Nephron progenitor cell (in vitro differentiated cells): Measurements from ENCODE around the gene DPH2.

ENCODE experiments used
- DNase-seq: peaks from one replicate; pipeline ENCODE4 v3.0.0; 2021
- H3K27ac Mint-ChIP-seq: 2 replicates; pipeline ENCODE4 v1.8.0; 2021; ENCODE audit warnings: mild to moderate bottlenecking, moderate library complexity, mixed read lengths
- H3K27me3 Mint-ChIP-seq: 2 replicates; pipeline ENCODE4 v1.8.0; 2021; ENCODE audit warnings: mild to moderate bottlenecking, low read depth, mixed read lengths; ENCODE audit not compliant: poor library complexity
- H3K36me3 Mint-ChIP-seq: 2 replicates; pipeline ENCODE4 v1.8.0; 2021; ENCODE audit warnings: low read depth, mixed read lengths
- H3K4me1 Mint-ChIP-seq: 2 replicates; pipeline ENCODE4 v1.8.0; 2021; ENCODE audit warnings: mixed read lengths
- H3K4me3 Mint-ChIP-seq: 2 replicates; pipeline ENCODE4 v1.8.0; 2021; ENCODE audit warnings: mild to moderate bottlenecking, moderate library complexity, mixed read lengths
- H3K9me3 Mint-ChIP-seq: 2 replicates; pipeline ENCODE4 v1.8.0; 2021; ENCODE audit warnings: mild to moderate bottlenecking, moderate library complexity, mixed read lengths
- CTCF ChIP-seq: fragments of 200-600 bp; sonication (generic); IDR thresholded peaks from 2 replicates; pipeline ENCODE4 v1.5.0; 2021; ENCODE audit warnings: antibody characterized with exemption

Gene DPH2

GRCh38 chr1:43960798-43961197, 9.0 kb upstream of the DPH2 start:
- peaks cover 16% of the 10 kb centered on the region for H3K36me3 Mint-ChIP-seq
- no peak for TF ChIP-seq CTCF
- no peak for DNase-seq

GRCh38 chr1:43961692-43962091, 8.1 kb upstream of the DPH2 start:
- H3K4me1 Mint-ChIP-seq: no peaks in the 10 kb centered on the region
- TF ChIP-seq CTCF: no peak
- H3K36me3 Mint-ChIP-seq: peaks cover 17% of the 10 kb centered on the region
- no peaks in the 10 kb centered on the region for H3K9me3 Mint-ChIP-seq
- H3K27ac Mint-ChIP-seq: no peak overlapping the region
- no peak overlapping the region for H3K4me3 Mint-ChIP-seq
- H3K27me3 Mint-ChIP-seq: no peaks in the 10 kb centered on the region
- no peak for DNase-seq

More at GRCh38 chr1:43960798-43961197, 9.0 kb upstream of the DPH2 start:
- Mint-ChIP-seq H3K27me3 (no peaks in the 10 kb centered on the region), H3K4me1 (no peaks in the 10 kb centered on the region), H3K9me3 (no peaks in the 10 kb centered on the region), H3K4me3 (no peak overlapping the region), H3K27ac (no peak overlapping the region)

- Mint-ChIP-seq H3K4me1 (no peaks in the 10 kb centered on the region), H3K4me3 (no peak overlapping the region), H3K27me3 (no peaks in the 10 kb centered on the region), H3K27ac (peak overlapping the region; percentile 7), H3K36me3 (peaks cover 16% of the 10 kb centered on the region), H3K9me3 (no peaks in the 10 kb centered on the region)
- DNase-seq: no peak
- no peak for TF ChIP-seq CTCF
Observed at GRCh38 chr1:43962324-43962723, 7.5 kb upstream of the DPH2 start.

GRCh38 chr1:43963006-43963405, 6.8 kb upstream of the DPH2 start:
- no peak overlapping the region for H3K27ac Mint-ChIP-seq
- TF ChIP-seq CTCF: no peak

GRCh38 chr1:43963890-43964289, 5.9 kb upstream of the DPH2 start:
- no peak overlapping the region for H3K4me3 Mint-ChIP-seq
- no peaks in the 10 kb centered on the region for H3K27me3 Mint-ChIP-seq
- no peak for TF ChIP-seq CTCF
- no peak for DNase-seq
- H3K27ac Mint-ChIP-seq: no peak overlapping the region
- peaks cover 10% of the 10 kb centered on the region for H3K9me3 Mint-ChIP-seq
- H3K36me3 Mint-ChIP-seq: peaks cover 21% of the 10 kb centered on the region
- no peaks in the 10 kb centered on the region for H3K4me1 Mint-ChIP-seq

More at GRCh38 chr1:43963006-43963405, 6.8 kb upstream of the DPH2 start:
- Mint-ChIP-seq H3K4me1 (no peaks in the 10 kb centered on the region), H3K27me3 (no peaks in the 10 kb centered on the region), H3K9me3 (peaks cover 2% of the 10 kb centered on the region), H3K4me3 (no peak overlapping the region), H3K36me3 (peaks cover 18% of the 10 kb centered on the region)
- DNase-seq: no peak

GRCh38 chr1:43965316-43965715, 4.5 kb upstream of the DPH2 start:
- no peak for DNase-seq
- H3K9me3 Mint-ChIP-seq: peaks cover 10% of the 10 kb centered on the region
- peaks cover 21% of the 10 kb centered on the region for H3K36me3 Mint-ChIP-seq
- no peaks in the 10 kb centered on the region for H3K27me3 Mint-ChIP-seq
- H3K4me1 Mint-ChIP-seq: peaks cover 10% of the 10 kb centered on the region
- no peak overlapping the region for H3K27ac Mint-ChIP-seq
- H3K4me3 Mint-ChIP-seq: no peak overlapping the region
- TF ChIP-seq CTCF: no peak
